GM18951 (cell line): ENCODE data around the gene WTAP.
A peak's percentile ranks its signal among the peaks of the same experiment; 100 is the strongest.
"Not testable (repeated sequence)": the region's sequence is repeated elsewhere in the genome, so short reads cannot be mapped to it uniquely, and the experiment has no call there.

Source experiments
- POLR2A ChIP-seq: IDR thresholded peaks from 4 replicates; pipeline ENCODE4 v1.6.1; 2011; ENCODE audit warnings: mild to moderate bottlenecking; ENCODE audit not compliant: insufficient read length, insufficient read depth; ENCODE audit errors: extremely low read depth
- in situ Hi-C: fragments of 300-500 bp; cut with MboI; formaldehyde crosslinking; loops from one replicate; pipeline ENCODE4 v1.12.0; 2022; ENCODE audit warnings: low sequenced_read_pairs, mixed read lengths, inconsistent platforms; ENCODE audit not compliant: unreplicated experiment

The WTAP gene

DNA sequence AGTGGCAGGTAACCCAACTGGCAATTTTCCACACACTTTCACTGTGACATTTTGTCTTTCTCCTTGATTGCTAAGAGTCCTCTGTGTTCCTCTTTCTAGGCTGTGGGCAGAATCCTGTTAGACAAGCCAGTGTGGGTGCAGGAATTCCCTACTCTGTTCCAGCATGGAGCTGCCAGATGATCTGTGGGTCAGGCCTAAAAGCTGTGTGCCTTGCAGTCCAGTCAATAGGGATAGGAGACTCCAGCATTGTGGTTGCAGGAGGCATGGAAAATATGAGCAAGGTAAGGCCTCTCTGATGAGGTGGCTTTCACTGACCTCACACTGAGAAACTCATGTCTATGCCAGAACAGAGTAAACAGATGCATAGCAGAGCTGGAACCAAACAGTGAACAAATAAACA, 39.6 kb downstream of the WTAP start:
- in situ Hi-C loops = no loop called here
- TF ChIP-seq POLR2A = no peak

DNA sequence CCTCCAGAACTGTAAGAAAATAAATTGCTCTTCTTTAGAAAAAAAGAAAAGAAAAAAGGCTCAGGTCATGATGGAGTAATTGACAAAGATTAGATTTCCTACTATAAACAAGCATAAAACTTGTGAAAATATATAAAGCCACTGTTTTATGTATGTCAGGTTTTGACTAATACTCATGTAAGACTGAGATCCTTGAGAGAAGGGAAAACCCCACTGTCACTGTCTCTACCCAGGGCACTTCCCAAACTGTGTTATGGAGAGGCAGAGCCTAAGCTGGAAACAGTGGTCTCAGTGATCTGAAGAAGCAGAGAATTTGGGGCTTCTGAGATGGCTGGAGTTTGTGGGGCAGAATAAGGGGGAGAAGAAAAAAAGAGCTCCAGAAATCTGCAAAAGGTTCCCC, 42.2 kb downstream of the WTAP start:
- in situ Hi-C loops = no loop called here
- no peak for TF ChIP-seq POLR2A

DNA sequence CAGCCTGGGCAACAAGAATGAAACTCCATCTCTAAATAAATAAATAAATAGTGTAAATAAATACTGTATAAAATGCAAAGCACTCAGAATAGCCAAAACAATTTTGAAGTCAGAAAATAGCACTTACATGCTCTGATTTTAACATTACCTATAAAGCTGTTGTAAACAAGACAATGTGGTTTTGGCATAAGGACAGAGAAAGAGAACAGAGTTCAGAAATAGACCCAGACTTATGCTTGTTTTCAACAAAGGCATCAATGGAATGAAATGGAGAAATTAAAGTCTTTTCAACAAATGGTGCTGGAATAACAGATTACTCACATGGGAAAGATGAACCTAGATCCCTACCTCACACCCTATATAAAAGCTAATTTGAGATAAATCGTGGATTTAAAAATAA, 44.9 kb downstream of the WTAP start:
- in situ Hi-C loops = no loop called here
- no peak for TF ChIP-seq POLR2A

DNA sequence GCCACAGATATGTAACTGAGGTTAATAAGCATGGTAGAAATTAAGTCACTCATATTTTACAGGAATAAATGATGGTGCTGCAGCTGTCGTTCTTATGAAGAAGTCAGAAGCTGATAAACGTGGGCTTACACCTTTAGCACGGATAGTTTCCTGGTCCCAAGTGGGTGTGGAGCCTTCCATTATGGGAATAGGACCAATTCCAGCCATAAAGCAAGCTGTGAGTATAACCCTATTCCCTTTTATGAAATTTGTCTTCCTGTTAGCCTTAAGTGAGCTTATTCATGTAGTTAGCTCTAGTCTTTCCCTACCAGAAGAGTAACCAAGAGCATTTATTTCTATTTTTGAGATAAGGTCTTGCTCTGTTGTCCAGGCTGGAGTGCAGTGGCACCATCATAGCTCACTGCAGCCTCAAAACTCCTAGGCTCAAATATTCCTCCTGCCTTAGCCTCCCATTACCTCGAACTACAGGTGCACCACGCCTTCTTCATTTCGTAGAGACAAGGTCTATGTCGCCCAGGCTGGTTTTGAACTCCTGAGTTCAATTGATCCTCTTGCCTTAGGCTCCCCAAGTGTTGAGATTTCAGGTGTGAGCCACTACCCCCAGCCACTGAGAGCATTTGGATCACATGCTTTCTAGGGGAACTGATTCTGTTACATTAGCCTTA, 50.1 kb downstream of the WTAP start:
- in situ Hi-C loops = no loop called here
- TF ChIP-seq POLR2A = peak; percentile 9

DNA sequence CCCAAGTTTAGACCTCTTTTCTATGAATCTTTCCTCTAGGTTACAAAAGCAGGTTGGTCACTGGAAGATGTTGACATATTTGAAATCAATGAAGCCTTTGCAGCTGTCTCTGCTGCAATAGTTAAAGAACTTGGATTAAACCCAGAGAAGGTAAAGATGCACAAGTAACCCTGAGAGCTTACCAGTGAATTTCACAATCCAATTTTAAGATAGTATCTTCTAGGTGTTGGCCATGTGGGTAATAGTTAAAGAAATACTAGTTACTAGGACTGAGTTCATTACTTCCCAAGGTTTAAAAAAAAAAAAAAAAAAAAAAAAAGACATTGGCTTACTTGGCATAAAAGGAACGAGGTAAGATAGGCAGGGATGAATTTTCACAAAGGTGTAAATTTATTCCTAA, 50.8 kb downstream of the WTAP start:
- TF ChIP-seq POLR2A = no peak
- in situ Hi-C loops = no loop called here

- in situ Hi-C loops = no loop called here
- no peak for TF ChIP-seq POLR2A
Observed at GRCh38 chr6:159778542-159779103, 51.3 kb downstream of the WTAP start.

GRCh38 chr6:159788276-159788675, 61.0 kb downstream of the WTAP start:
- in situ Hi-C loops = no loop called here
- no peak for TF ChIP-seq POLR2A

DNA sequence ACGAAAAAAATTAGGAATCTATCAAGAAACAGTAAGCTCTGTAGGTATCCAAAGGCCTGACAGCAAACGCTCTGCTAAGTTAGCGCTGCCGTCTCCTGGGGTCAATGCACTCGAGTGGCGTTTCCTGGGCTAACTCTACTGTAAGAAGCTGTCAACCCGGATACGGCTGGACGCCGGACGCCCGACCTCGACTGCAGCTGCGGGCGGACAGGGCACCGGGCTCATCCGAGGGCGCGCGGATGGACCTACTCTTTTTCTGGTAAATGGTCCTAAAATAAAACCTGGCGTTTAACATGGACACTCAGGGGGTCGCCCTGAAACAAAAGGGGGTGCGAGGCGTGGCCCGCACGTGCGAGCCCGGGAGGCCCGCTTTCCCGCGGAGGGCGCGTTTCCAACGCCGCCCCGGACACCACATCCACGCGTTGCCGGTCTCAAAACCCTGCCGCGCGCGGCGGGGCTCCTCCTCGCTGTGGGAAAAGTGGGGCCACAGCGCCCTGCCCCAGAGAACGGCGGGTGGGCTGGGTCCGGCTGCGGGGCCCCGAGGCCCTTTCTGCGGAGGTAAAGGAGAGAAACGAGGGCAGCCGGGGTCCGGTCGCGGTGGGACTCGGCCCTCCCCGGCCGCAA, 61.6 kb downstream of the WTAP start:
- in situ Hi-C loops = no loop called here
- no peak for TF ChIP-seq POLR2A

- TF ChIP-seq POLR2A = peak; percentile 94
- in situ Hi-C loops = no loop called here
Observed at GRCh38 chr6:159789377-159790148, 62.3 kb downstream of the WTAP start, which contains the start of gene TCP1. TCP1 (minus strand) TSS chr6:159789602; CDS start chr6:159789468, 134 bp downstream.

DNA sequence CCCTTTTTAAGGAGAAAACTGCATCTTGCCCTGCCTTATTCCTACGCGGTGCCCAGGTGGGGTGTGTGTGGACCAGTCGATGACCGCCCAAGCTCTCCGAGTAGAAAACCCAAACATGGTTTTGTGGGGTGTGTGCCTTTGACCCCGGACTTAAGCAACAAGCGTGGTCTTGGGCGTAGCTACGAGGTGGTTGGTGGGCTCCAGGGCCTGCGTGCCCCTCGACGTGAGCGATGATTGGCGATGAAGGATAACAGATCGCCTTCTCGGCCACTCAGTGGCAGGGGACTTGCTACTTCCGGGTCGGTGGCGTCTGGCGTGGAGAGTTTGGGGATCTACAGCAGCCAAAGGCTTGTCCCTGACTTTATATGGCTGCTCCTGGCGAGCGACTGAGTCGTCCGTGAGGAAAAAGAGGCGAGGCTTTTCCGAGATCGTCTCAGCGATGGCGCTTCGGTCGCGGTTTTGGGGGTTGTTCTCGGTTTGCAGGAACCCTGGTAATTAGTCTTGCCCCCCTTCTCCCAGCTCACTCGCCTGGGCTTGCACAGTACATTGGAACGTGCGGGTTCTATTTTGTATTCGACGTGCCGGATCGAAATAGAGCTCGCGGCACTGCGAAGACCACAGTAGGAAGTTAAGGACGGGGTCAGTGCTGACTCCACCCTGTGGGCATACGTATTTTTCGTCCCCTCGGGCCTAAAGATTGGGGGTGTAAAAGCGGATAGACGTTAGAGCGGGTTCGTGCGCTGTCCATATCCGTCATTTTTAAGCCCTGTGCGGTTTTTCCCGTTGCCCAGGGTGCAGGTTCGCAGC, 63.0 kb downstream of the WTAP start, which contains the start of gene MRPL18:
MRPL18 (plus strand) TSS at position 319 of the 807 bp plus-strand sequence; CDS start at position 440, 121 bp downstream.
- peak; percentile 77 for TF ChIP-seq POLR2A
- in situ Hi-C loops = no loop called here

GRCh38 chr6:159790956-159791598, 63.8 kb downstream of the WTAP start:
- no peak for TF ChIP-seq POLR2A
- in situ Hi-C loops = no loop called here

DNA sequence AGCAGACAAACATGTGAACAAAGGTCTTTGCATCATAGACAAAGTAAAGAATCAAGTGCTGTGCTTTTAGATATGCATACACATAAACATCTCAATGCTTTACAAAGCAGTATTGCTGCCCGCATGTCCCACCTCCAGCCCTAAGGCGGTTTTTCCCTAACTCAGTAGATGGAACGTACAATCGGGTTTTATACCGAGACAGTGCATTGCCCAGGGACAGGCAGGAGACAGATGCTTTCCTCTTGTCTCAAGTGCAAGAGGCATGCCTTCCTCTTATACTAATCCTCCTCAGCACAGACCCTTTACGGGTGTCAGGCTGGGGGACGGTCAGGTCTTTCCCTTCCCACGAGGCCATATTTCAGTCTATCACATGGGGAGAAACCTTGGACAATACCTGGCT, 67.7 kb downstream of the WTAP start:
- in situ Hi-C loops = not testable (repeated sequence)
